ENCODE measurements around the gene STK33.

The STK33 gene

DNA sequence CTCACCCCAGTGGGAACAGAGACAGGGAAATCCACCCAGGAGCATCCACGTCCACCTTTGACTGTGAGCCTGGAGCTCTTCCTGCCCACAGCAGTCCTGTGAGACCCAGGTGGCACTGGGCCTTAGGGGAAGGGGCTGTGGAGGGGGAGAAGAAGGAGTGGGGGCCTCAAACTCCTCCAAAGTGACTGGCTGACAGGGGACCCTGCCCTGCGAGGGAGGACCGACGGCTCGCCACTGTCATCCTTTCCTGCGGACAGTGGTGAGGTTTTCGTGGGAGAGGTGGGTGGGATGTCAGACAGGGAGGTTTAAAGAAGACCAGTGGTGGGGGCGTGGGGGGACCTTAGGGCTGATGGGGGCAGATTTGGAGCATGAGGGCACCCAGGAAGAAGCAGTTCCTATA is 237.8 kb downstream of the STK33 start:
- no peak for DNase-seq (ENCODE audit: low spot score)

DNA sequence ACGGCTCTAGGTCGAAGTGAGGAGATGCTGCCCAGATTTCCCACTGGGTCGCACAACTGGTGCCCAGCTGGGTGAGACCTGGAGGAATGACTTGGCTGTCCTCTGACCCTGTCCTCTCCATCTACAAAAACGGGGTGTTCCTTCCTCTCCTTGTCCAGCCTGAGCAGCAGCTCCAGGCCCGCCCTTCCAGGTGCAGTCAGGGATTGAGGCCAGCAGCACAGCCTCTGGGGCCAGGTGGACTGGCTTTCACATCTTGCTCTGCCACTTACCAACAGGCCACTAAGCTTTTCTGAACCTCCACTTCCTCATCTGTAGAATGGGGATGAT is 238.6 kb downstream of the STK33 start:
- no peak for DNase-seq (ENCODE audit: low spot score)

- DNase-seq (ENCODE audit: low spot score), result peak; percentile 19
Measured at GRCh38 chr11:8354622-8355415, 239.2 kb downstream of the STK33 start.

GRCh38 chr11:8352876-8353505 is 241.0 kb downstream of the STK33 start:
- DNase-seq (ENCODE audit: low spot score), result no peak

DNA sequence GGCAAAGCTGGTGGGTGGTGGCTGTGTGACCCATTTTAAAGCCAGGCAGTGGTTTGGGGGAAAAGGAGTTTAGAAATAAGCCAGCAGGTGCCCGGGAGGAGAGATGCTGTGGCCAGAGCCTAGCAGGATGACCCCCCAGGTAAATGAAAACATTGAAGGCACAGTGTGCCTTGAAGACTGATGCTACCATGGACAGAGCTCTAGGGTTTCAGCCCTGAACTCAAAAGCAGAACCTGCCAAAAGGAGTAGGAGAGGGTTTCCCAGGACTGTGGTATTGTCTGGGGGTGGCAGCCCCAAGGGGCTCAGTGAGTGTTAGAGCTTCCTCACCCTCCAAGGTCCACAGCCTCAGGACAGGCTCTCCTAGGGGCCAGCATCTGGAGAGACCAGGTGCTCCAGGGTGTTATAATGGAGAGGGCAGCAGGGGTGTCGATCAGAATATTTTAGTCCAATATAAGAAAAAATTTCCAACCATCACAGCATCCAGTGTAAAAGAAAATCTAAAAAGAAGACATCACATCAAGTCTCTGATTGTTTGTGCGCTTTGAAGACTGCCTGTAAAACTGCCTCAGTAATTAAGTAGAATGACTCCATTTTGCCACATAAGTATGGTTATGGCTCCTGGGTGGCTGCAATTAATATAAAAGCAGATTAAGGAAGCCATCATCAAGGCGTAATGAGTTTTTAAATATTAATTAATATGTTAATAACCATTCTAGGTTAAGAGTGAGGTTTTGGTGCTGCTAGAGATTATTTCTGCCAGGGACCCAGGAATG is 241.7 kb downstream of the STK33 start:
- DNase-seq (ENCODE audit: low spot score), result no peak

- DNase-seq (ENCODE audit: low spot score), result no peak
Measured at GRCh38 chr11:8351223-8351622, 242.8 kb downstream of the STK33 start.

DNA sequence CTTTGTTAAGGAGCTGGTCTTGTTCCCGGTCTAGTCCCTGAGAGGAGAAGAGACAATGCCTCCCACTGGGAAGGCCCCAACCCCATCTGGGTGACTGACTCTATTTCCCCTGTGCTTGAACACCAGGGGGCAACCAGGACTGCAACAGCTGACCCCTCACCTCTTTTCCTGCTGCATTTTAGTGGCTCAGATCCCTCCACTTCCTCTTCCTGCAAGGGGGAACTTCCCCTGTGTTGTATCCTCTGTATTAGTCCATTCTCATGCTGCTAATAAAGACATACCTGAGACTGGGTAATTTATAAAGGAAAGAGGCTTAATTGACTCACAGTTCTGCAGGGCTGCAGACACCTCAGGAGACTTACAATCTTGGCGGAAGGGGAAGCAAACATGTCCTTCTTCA is 246.1 kb downstream of the STK33 start:
- no peak for DNase-seq (ENCODE audit: low spot score)

DNA sequence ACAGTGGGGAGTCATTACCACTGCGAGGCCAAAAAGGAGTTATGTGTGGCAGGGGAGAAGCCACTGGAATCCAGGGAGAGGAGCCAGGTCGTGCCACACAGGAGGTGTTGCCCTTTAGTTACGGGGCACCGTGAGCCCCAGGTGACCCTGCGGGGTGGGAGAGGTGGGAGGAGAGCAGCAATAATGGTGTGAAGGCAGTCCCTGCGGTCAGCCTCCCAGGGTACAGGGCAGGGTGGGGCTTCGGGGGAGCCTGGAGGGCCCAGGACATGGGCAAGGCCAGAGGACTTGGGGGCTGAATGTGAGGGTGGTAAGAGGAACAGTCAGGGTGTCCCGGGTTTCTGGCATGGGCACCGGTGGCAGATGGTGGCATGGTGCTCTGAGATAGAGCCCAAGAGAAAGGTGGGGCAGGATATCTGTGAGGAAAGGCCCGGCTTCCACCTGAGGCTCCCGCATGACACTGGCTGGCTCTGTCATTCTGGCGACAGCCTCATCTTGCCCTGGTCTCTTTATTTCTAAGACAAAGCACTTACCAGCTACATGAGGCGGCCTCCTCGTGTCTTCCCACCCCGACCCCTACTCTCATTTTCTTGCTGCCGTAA is 247.8 kb downstream of the STK33 start:
- DNase-seq (ENCODE audit: low spot score), result no peak

DNA sequence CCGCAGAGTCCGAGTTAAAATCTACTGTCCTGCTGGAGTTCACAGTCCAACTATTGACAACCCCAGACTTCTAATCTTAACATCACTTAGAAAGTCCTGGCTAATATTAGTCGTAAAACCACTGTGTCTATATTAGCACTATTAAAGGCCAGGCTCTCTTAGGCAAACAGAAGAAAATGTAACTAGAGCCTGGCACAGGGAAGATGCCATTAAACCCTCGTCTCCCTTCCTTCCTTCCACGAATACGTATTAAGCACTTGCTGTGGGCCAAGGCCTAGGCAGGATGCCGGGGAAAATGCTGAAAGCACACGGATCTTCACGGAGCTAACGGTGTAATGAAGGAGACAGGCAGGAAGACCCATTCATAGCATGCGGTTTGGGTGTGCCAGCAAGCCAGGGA is 248.8 kb downstream of the STK33 start:
- no peak for DNase-seq (ENCODE audit: low spot score)

GRCh38 chr11:8344346-8344745 is 249.7 kb downstream of the STK33 start:
- DNase-seq (ENCODE audit: low spot score), result no peak

- no peak for DNase-seq (ENCODE audit: low spot score)
Measured at GRCh38 chr11:8342821-8343681, 251.0 kb downstream of the STK33 start.

- no peak for DNase-seq (ENCODE audit: low spot score)
Measured at GRCh38 chr11:8341996-8342395, 252.0 kb downstream of the STK33 start.
